GOT3 (cell line): ENCODE measurements around the gene DNAJB12.
A peak's percentile ranks its signal among the peaks of the same experiment; 100 is the strongest.
"Not testable (repeated sequence)": the region's sequence is repeated elsewhere in the genome, so short reads cannot be mapped to it uniquely, and the experiment has no call there.

Experiments
- DNase-seq: peaks from one replicate; lab custom pipeline; 2025; ENCODE audit warnings: mixed read lengths; lab: John Stamatoyannopoulos, UW

The DNAJB12 gene

DNA sequence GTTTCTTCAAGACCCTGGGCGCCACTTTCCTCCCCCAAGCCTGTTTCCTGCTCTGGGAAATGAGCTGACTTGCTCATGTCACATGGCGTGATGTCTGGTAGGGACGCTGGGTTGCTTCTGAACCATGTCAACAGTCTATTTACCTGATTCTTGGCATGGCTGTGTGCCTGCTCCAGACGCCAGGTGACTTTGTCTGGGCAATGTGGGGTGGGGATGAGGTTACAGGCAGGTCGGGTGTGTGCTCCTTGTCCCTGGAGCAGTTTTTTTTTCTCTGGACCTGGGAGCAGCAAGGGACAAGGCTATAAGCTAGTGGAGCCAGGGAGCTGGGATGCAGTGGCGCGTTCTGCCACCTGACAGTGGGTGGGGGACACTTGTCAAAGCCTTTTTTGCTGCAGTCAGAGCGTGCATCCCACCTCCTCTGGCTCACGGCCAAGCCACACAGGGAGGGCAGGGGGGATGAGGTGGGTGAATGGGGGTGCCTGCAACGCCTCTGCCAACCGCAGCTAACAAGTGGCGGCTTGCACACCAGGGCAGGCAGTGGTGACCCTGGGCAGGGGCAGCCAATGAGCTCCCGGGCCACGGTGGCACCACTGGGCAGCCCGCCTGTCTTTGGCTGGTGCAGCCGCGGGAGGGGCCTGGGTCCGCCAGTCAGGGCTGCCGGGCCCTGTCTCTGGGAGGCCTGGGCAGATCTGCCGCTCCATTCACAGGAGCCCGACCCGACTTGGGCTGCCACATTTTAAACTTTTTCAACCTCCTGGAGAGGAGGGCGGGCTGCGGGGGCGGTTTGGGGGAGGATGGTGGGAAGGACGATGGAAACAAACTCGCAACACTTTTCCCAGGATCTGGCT is 22.9 kb downstream of the DNAJB12 start:
- no peak for DNase-seq

DNA sequence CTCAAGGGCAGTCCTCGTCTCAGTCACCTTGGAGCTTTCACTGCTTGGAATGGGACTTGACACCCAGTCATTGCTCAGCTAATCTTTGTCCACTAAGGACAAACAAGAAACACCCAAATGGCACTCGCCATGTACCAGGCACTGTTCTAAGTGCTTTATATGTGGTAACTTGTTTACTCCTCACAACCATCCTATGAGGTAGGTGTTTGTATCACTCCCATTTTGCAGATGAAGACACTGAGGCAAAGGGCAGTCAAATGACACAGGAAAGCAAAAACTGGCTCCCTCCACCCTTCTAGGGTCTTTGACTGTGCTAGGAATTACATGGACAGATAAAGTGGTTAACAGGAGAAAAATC is 24.7 kb downstream of the DNAJB12 start:
- no peak for DNase-seq

GRCh38 chr10:72329290-72330068 is 25.2 kb downstream of the DNAJB12 start:
- no peak for DNase-seq

GRCh38 chr10:72328829-72329204 is 25.9 kb downstream of the DNAJB12 start:
- DNase-seq, result no peak

DNA sequence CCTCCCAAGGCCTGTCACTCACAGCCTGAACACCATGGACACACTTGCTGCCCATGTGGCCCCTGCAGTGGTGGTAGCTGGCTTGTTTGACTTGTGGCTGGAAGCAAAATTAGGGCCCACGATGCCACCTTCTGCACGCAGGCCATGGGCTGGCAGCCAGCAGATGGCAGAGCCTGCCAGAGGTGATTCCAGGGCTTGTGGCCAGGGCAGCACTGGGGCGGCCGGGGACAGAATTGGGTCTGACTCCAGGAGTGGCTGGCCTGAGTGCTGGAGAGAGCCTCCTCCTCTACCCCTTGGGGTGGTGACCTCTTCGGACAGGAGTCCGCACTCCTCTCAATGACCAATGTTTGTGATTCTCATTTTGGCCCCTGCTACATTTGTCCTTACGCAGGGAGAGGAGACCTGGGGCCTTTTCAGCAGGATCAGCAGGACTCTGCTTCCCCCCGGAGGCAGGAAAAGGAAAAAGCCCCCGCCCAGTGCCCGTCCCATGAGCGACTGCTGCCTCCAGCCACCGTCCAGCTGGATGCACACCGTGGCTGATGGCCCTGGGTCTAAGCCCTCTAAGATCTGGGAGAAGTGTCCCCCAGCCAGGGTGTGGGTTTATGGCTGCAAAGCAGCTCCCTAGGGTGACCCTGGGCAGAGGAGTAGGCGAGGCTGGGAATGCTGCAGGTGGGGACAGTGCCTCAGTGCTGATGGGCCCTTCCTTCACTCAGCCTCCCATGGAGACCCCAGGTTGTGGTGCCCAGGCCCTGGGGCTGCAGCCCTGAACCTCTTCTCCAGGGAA is 26.5 kb downstream of the DNAJB12 start:
- DNase-seq, result no peak

DNA sequence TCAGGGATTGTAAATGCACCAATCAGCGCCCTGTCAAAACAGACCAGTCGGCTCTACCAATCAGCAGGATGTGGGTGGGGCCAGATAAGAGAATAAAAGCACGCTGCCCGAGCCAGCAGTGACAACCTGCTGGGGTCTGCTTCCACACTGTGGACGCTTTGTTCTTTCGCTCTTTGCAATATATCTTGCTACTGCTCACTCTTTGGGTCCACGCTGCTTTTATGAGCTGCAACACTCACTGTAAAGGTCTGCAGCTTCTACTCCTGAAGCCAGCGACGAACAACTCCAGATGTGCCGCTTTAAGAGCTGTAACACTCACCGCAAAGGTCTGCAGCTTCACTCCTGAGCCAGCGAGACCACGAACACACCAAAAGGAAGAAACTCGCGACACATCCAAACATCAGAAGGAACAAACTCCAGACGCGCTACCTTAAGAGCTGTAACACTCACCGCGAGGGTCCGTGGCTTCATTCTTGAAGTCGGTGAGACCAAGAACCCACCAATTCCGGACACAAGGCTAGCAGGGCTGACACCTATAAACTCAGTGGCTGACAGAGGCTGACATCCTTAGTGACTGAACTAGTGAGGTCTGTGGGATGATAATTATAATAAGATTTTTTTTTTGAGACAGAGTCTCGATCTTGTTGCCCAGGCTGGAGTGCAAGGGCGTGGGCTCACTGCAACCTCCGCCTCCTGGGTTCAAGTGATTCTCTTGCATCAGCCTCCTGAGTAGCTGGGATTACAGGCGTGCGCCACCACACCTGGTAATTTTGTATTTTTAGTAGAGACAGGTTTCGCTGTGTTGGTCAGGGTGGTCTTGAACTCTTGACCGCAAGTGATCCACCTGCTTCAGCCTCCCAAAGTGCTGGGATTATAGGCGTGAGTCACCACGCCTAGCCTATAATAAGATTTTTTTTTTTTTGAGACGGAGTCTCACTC is 27.8 kb downstream of the DNAJB12 start:
- not testable (repeated sequence) for DNase-seq

GRCh38 chr10:72325243-72326175 is 29.2 kb downstream of the DNAJB12 start:
- DNase-seq, result not testable (repeated sequence)

GRCh38 chr10:72323771-72324191 is 30.9 kb downstream of the DNAJB12 start:
- no peak for DNase-seq

DNA sequence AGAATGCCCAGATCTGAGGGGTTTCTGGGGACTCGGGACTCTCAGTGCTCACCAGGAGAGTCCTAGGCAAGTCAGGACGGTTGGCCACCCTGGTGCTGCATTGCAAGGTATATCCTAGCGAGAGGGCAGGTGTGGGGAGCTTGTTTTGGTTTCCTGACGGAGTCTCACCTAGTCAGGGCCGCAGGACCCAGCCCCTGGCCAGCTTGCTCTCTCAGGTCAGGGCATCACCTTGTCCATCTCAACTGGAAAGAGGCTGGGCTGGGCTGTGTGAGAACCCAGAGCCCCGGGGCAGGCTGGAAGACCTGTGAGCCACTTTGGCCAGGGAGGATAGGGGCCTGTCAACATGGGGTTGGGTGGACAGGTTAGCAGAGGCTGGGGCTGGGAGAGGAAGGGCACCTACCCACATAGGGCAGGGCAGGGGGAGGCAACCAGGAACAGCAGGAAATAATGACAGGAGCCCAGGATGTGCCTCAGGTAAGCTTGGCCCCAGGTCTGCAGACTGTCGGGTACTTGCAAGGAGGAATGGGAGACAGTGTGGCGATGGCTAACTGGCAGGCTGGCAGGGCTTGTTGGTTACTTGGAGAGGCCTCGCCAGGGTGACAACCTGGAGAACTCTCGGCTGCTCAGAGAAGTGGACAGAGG is 31.5 kb downstream of the DNAJB12 start:
- no peak for DNase-seq

DNA sequence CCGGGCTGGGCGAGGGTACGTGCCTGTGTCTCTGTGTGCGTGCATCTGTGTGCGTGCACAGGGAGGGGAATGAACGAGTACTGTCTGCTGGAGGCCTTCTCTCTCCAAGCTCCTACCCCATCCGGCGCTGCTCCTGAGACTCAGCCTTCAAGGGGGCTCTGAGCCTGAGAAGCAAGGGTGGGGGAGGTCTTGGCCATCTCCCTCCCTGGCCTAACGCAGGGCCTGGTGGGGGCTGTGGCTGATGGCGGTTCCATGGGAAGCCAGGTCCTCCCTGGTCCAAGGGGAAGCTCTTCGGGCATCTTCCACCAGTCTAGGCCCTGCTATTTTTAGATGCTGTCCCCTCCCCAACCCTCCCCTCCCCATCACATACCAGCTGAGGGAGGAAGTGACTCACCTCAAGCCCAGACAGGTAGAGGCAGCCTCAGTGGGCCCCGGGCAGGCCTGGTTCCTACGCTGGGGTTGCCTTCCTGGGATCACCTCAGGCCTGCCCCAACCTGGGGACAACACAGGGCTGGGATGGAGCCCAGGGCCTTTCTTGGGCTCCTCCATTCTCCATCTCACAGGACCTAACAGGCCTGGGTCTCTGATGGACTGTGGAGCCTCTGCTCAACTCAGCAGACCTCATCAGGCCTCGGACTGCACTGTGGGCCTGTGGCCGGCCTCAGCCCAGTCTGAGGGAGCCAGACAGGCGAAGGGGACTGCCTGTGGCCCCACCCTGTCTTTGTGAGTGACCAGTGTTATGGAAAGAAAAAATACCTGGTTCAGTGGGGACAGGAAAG is 32.2 kb downstream of the DNAJB12 start:
- no peak for DNase-seq

DNA sequence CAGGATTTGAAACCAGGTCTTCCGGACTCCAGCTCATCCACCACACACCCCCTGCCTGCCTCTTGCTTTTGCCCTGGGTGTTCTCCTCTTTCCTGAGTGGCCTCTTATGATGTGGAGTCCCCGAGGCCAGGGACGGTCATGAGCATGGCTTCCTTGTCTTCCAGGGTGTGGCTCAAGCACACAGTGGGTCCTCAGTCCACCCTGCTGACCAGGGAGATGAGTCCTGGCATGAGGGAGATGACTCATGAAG is 32.8 kb downstream of the DNAJB12 start:
- DNase-seq, result no peak

- no peak for DNase-seq
Observed at GRCh38 chr10:72321248-72322029, 33.3 kb downstream of the DNAJB12 start.

GRCh38 chr10:72320676-72321247 is 34.0 kb downstream of the DNAJB12 start:
- peak; percentile 83 for DNase-seq

DNA sequence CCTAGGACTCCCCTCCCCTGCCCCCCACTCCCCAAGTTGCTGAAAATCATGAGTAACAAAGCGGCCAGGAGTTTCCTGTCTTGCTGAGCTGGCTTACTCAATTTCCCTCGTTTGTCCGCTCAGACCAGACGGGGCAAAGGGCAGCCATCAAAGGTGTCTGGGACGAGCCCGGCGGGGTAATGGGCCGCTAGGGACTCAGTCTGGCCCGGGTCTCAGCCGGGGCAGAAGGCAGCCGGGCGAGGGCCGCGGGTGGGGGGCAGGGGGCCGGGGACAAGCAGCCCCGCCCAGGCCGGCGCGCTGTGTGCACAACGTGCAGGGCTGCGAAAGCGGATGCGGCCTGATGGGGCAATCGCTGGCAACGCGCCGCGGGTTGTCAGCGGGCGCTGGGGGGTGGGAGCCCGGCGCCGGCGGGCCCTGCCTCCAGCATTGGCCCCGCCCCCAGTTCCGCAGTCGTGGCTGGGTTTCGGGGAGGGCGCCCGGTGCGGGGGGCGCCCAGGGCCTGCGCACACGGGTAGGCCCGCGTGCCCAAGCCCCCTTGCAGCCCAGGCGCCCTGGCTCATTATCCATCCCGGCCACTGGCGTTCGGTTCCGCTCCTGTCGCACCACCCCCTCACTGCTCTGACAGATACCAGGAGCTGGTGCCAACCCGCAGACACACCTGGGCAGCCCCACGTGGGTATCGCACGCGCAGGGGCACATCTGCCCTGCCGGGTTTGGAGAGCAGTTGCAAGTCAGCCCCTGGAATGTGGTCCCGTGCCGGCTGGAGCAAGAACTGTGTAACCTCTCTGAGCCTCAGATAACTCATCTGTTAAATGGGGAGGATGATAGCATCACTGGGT is 35.1 kb downstream of the DNAJB12 start:
- peak; percentile 65 for DNase-seq

DNA sequence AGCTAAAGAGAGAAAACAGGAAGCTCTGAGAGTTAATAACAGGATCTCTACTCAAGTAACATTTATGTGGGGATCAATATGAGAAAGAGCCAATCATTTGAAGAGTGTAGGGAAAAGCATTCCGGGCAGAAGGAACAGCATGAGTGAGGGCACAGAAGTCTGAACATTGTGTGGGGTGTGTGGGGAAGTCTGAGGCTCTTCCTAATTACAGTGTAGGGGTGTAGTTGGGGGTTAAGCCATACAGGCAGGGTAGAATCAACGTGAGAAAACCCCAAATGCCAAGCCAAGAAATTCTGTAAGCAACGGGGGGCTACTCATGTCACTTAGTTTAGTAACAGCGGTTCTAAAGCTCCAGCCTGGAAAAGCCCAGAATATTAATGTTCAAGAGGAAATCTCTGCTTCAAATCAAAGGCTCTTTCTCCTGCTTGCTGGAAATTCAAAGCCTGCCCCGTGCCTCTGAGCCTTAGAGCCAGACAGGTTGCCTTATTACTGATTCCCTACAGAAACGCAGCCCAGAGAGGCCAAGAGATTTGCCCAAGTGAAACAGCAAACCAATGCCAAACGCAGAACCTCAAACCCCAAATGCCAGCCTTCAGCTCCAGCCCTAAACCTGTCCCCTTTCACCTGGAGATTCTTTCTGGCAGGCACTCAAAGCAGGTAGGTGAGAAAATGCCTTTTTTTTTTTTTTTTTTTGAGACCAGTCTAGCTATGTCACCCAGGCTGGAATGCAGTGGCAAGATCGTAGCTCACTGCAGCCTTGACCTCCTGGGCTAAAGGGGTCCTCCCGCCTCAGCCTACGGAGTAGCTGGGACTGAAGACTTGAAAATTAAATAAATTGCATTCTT is 36.1 kb downstream of the DNAJB12 start:
- DNase-seq, result no peak

- no peak for DNase-seq
Observed at GRCh38 chr10:72316748-72317435, 37.8 kb downstream of the DNAJB12 start.
